Measurements from ENCODE around the gene CRAMP1.

DNA sequence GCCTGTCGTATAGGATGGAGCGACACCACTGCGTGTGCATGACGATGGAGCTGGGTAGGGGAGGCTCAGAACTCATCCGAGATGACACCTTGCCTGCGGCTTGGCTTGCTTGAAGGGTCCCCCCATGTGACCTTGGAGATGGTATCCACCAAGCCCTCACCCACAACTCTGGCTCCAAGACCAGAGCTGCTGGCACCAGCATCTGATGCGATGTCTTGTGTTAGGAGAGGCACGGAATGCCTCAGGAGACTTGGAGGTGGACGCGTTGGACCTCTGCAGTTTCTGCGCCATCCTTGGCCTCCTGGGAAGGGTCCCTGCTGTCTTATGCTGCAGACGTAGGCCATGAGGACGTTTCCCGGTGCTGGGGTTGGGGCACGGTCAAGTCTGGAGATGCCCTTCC lies 7.8 kb downstream of the CRAMP1 start:
- no peak for TF ChIP-seq EZH2 (IDR thresholded peaks at IDR 0.05; ENCODE audit: insufficient read depth, low read length)
- TF ChIP-seq, protein P1, sequence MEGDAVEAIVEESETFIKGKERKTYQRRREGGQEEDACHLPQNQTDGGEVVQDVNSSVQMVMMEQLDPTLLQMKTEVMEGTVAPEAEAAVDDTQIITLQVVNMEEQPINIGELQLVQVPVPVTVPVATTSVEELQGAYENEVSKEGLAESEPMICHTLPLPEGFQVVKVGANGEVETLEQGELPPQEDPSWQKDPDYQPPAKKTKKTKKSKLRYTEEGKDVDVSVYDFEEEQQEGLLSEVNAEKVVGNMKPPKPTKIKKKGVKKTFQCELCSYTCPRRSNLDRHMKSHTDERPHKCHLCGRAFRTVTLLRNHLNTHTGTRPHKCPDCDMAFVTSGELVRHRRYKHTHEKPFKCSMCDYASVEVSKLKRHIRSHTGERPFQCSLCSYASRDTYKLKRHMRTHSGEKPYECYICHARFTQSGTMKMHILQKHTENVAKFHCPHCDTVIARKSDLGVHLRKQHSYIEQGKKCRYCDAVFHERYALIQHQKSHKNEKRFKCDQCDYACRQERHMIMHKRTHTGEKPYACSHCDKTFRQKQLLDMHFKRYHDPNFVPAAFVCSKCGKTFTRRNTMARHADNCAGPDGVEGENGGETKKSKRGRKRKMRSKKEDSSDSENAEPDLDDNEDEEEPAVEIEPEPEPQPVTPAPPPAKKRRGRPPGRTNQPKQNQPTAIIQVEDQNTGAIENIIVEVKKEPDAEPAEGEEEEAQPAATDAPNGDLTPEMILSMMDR (IDR thresholded peaks at IDR 0.05; ENCODE audit: insufficient read depth, low read depth, low read length) = no peak
